Psoas muscle (tissue), 8 donors: ENCODE data around the gene FN3K. TPM values are rescaled to one million over a fixed set of nuclear protein-coding genes. Genes with fewer than 3 reads are reported as not detected.
"Not testable (repeated sequence)": the region's sequence is repeated elsewhere in the genome, so short reads cannot be mapped to it uniquely, and the experiment has no call there.

Source experiments
- ATAC-seq, 4 donors: fragments of 200-7000 bp; cut with Tn5 transposase; one replicate each; pipeline ENCODE4 v1.9.1; 2020; ENCODE audit warnings: moderate library complexity in 3 of 4, mild to moderate bottlenecking in 2 of 4
- DNase-seq, 2 donors: peaks; one replicate each; pipeline ENCODE4 v3.0.0-alpha.2; 2020
- H3K27ac ChIP-seq: fragments of 200-600 bp; one replicate; pipeline ENCODE4 v1.8.0; 2022
- H3K27me3 ChIP-seq, 3 donors: fragments of 200-600 bp in 1 of 3; one replicate each; pipeline versions ENCODE4 v1.6.1 to v1.8.0; 2013 to 2022; ENCODE audit warnings: low read length in 2 of 3, mild to moderate bottlenecking in 2 of 3, moderate library complexity in 1 of 3; ENCODE audit not compliant: insufficient read depth in 3 of 3
- H3K36me3 ChIP-seq, 2 donors: fragments of 200-600 bp in 1 of 2; one replicate each; pipeline versions ENCODE4 v1.6.1 to v1.8.0; 2013 to 2022; ENCODE audit warnings: low read depth in 1 of 2, mild to moderate bottlenecking in 1 of 2, moderate library complexity in 1 of 2; ENCODE audit not compliant: insufficient read depth in 1 of 2
- H3K4me1 ChIP-seq: fragments of 200-600 bp; one replicate; pipeline ENCODE4 v1.8.0; 2022
- H3K4me3 ChIP-seq: fragments of 200-600 bp; one replicate; pipeline ENCODE4 v1.8.0; 2022; ENCODE audit warnings: mild to moderate bottlenecking
- H3K9me3 ChIP-seq: fragments of 200-600 bp; one replicate; pipeline ENCODE4 v1.8.0; 2022
- CTCF ChIP-seq: fragments of 200-600 bp; IDR thresholded peaks from one replicate; pipeline ENCODE4 v1.8.0; 2022; ENCODE audit warnings: antibody characterized with exemption
- WGBS, 3 donors: extraction: QIAGEN DNeasy Blood & Tissue Kit; methylation state at CpG; one replicate each; pipeline versions ENCODE4 v1.1.6 to v1.1.7; 2013; 5-methylcytosine and 5-hydroxymethylcytosine counted together
- intact Hi-C, 2 donors: fragments of 100-400 bp; cut with DNase I; formaldehyde crosslinking; loops; one replicate each; pipeline versions ENCODE4 v1.11.0 to v1.14.2; 2022
- polyA plus RNA-seq, 3 donors: library from polyadenylated mRNA; stranded (reverse); fragments of 200-250 nt; gene quantifications; one replicate each; pipeline ENCODE4 v1.2.3, GENCODE V29; 2013
- total RNA-seq, 4 donors: library from RNA; stranded (reverse); fragmentation: NEBNext Ultra II Directional in 2 of 4; extraction: Animal tissue kit (Norgen Biotek cat#: 25700) in 2 of 4; gene quantifications; one replicate each; pipeline versions ENCODE4 v1.2.1 to v1.2.4, GENCODE V29; 2021 to 2023
- donor health status: healthy with polysubstance abuse.
- donor health status: DM: no; HTN: no; CAD: no; lungs with moderate emphysema.
- donor health status: Bipolar disorder and iron deficiency.
- donor health status: healthy.
- donor health status: DM: yes; HTN: yes; CAD: no.
- donor health status: DM: no; HTN: no; CAD: no.
- donor health status: DM: no; HTN: no; CAD: no.
- donor health status: DM: yes; HTN: yes; CAD: no.

Gene FN3K
- total and polyA plus RNA-seq, 7 donors = 5.9 to 22.3 (median 10.1) TPM

DNA sequence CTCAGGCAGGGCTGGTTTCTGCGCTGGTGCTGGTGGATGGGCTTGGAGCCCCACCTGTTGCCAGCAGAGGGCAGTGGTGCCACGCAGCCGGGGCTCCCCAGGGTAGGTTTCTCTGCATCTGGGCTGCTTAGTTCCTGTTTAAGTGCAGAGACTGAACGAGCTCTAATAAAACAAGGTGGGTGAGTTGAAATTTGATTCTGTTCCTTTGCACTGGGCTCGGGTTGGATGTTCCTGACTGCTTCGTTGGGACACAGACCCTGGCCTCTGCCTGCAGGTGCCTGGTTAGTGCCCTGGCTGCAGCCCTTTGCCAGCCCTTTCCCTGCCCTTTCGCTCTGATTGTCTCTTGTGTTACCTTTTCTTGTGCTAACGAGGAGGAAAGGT, 46.5 kb downstream of the FN3K start:
- peak; percentile 99 for TF ChIP-seq CTCF
- ATAC-seq = peak; percentile 91 to 97 (median 94)

GRCh38 chr17:82782657-82783207, 47.3 kb downstream of the FN3K start:
- DNase-seq (peak in 1 of 2 donors; percentile 51), ATAC-seq (no peak)
- peak overlapping the region; percentile 59 for H3K27ac ChIP-seq
- no peaks in the 10 kb centered on the region for H3K9me3 ChIP-seq
- no peaks in the 10 kb centered on the region for H3K27me3 ChIP-seq
- 74 to 87% (median 85%) methylated on average over 42 of the region's 42 CpGs for WGBS, 3 donors
- H3K4me1 ChIP-seq = peaks cover 16% of the 10 kb centered on the region
- TF ChIP-seq CTCF = no peak
- intact Hi-C loops = loop anchor here in 1 of 2 donors (1.0 kb wide), 1 partner anchor 131 kb away; no protein-coding TSS in a partner anchor
- H3K4me3 ChIP-seq = no peak overlapping the region
- H3K36me3 ChIP-seq = peaks cover 3 to 11% of the 10 kb centered on the region in 2 donors

More for the DNA sequence above, 46.5 kb downstream of the FN3K start:
- 13 to 19% (median 16%) methylated on average over 8 of the region's 8 CpGs for WGBS, 3 donors
- Histone ChIP-seq H3K4me3 (peak overlapping the region; percentile 13), H3K36me3 (peaks cover 3 to 11% of the 10 kb centered on the region in 2 donors), H3K27me3 (no peaks in the 10 kb centered on the region), H3K4me1 (peaks cover 11% of the 10 kb centered on the region), H3K9me3 (no peaks in the 10 kb centered on the region), H3K27ac (peak overlapping the region; percentile 59)
- intact Hi-C loops = loop anchor here (1.0 to 2.0 kb wide), 2 partner anchors 131 to 133 kb away; no protein-coding TSS in a partner anchor
- peak; percentile 84 to 92 for DNase-seq

DNA sequence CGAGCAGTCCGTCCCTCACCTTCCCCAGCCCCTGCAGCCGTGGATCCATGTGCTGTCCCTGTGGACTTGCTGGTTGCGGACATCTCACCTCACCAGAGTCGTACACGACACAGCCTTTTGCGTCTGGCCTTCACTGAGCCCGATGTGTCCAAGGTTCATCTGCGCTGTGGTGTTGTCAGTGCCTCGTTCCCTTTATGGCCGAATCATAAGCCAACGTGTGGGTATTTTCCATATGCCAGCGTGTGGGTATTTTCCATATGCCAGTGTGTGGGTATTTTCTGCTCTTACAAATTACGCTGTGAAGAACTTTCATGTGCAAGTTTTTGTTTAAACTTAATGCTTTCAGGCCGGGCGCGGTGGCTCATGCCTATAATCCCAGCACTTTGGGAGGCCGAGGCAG, 48.1 kb downstream of the FN3K start:
- H3K36me3 ChIP-seq = peaks cover 3 to 11% of the 10 kb centered on the region in 2 donors
- H3K27ac ChIP-seq = no peak overlapping the region
- no peak overlapping the region for H3K4me3 ChIP-seq
- no peaks in the 10 kb centered on the region for H3K9me3 ChIP-seq
- ATAC-seq (no peak), DNase-seq (peak in 1 of 2 donors; percentile 46)
- H3K4me1 ChIP-seq = peaks cover 20% of the 10 kb centered on the region
- H3K27me3 ChIP-seq = no peaks in the 10 kb centered on the region
- intact Hi-C loops = no loop called here
- 91 to 94% (median 93%) methylated on average over 18 of the region's 18 CpGs for WGBS, 3 donors
- no peak for TF ChIP-seq CTCF

GRCh38 chr17:82785581-82785980, 50.2 kb downstream of the FN3K start:
- peaks cover 3 to 11% of the 10 kb centered on the region in 2 donors for H3K36me3 ChIP-seq
- 96 to 97% (median 97%) methylated on average over 12 to 16 of the region's 16 CpGs for WGBS, 3 donors
- ATAC-seq, H3K27ac ChIP-seq, H3K4me3 ChIP-seq, H3K27me3 ChIP-seq, intact Hi-C loops, DNase-seq, H3K9me3 ChIP-seq: not testable (repeated sequence)
- peaks cover 25% of the 10 kb centered on the region for H3K4me1 ChIP-seq

DNA sequence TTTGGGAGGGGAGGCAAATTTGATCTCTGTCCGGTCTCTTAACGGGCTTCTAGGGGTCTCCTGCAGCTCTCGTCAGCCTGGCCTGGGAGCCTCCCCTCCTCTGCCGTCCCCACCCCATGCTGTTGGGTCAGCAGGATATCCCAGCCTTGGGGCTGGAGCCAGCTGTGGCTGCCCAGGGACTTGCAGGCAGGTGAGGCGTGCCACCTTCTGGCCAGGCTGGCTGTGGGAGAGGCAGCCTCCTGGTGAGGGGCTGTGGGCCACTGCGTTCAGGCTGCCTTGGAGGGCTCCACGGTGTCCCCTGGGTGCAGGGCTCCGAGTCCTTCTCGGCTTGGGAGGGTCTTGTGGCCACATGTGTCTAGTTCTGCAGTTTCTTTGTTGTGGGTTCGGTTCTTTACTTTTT, 51.0 kb downstream of the FN3K start:
- WGBS, 3 donors = 83 to 89% (median 87%) methylated on average over 10 of the region's 10 CpGs
- no peak for TF ChIP-seq CTCF
- DNase-seq = no peak

More for the DNA sequence above, 51.0 kb downstream of the FN3K start:
- intact Hi-C loops = no loop called here
- peak in 3 of 4 donors; percentile 28 to 42 (median 37) for ATAC-seq
- Histone ChIP-seq H3K36me3 (peaks cover 3 to 11% of the 10 kb centered on the region in 2 donors), H3K27me3 (no peaks in the 10 kb centered on the region), H3K27ac (peak overlapping the region; percentile 70), H3K9me3 (no peaks in the 10 kb centered on the region), H3K4me1 (peaks cover 25% of the 10 kb centered on the region), H3K4me3 (no peak overlapping the region)
